Colon (tissue), 2 donors: ENCODE data around the gene MAD1L1.

Experiments
- FAIRE-seq: peaks from 2 replicates; lab custom pipeline; 2012; peaks lifted over from hg19 to GRCh38; lab: Jason Lieb, UNC
- donor health status: control.
- donor health status: control.

Gene MAD1L1

GRCh38 chr7:2199956-2200583 lies 32.7 kb downstream of the MAD1L1 start:
- no peak for FAIRE-seq

GRCh38 chr7:2199528-2199927 lies 33.2 kb downstream of the MAD1L1 start:
- no peak for FAIRE-seq

GRCh38 chr7:2198760-2199159 lies 34.0 kb downstream of the MAD1L1 start:
- no peak for FAIRE-seq

- FAIRE-seq, result no peak
Measured at GRCh38 chr7:2198206-2198605, 34.5 kb downstream of the MAD1L1 start.

- FAIRE-seq, result no peak
Measured at GRCh38 chr7:2197436-2198155, 35.1 kb downstream of the MAD1L1 start.

- FAIRE-seq, result no peak
Measured at GRCh38 chr7:2196381-2197378, 36.1 kb downstream of the MAD1L1 start.

- no peak for FAIRE-seq
Measured at GRCh38 chr7:2195400-2196246, 37.1 kb downstream of the MAD1L1 start.

- no peak for FAIRE-seq
Measured at GRCh38 chr7:2193575-2194305, 39.0 kb downstream of the MAD1L1 start.

GRCh38 chr7:2192831-2193534 lies 39.8 kb downstream of the MAD1L1 start:
- no peak for FAIRE-seq

- FAIRE-seq, result no peak
Measured at GRCh38 chr7:2191016-2191415, 41.7 kb downstream of the MAD1L1 start.

GRCh38 chr7:2190531-2190930 lies 42.2 kb downstream of the MAD1L1 start:
- no peak for FAIRE-seq

- FAIRE-seq, result no peak
Measured at GRCh38 chr7:2186166-2186565, 46.6 kb downstream of the MAD1L1 start.

GRCh38 chr7:2185715-2186114 lies 47.0 kb downstream of the MAD1L1 start:
- no peak for FAIRE-seq

- no peak for FAIRE-seq
Measured at GRCh38 chr7:2182461-2182860, 50.3 kb downstream of the MAD1L1 start.

GRCh38 chr7:2181077-2181854 lies 51.5 kb downstream of the MAD1L1 start:
- no peak for FAIRE-seq

GRCh38 chr7:2180081-2180480 lies 52.7 kb downstream of the MAD1L1 start:
- FAIRE-seq, result no peak

- no peak for FAIRE-seq
Measured at GRCh38 chr7:2175514-2175913, 57.2 kb downstream of the MAD1L1 start.

GRCh38 chr7:2175091-2175490 lies 57.7 kb downstream of the MAD1L1 start:
- FAIRE-seq, result no peak

GRCh38 chr7:2173189-2173827 lies 59.4 kb downstream of the MAD1L1 start:
- no peak for FAIRE-seq
